ENCODE measurements around the gene MAP3K1.

MAP3K1 gene

DNA sequence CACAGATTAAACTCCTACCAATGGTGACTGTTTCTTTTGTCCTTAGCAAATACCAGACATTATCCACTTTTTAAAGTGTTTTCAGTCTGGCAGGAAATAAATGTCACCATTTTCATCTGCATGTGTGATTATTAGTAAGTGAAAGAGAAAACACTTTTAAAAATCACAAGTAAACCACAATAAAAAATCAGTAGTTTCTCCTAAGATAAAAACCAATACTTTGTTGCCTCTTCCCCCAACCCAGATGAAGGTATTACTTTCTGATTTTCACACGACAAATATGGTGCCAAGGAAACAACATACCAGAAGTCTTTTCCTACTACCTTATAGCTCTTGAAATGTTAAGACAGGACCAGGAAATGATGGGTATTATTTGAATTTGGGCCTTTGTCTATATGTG lies 11.5 kb upstream of the MAP3K1 start:
- no peak overlapping the region for H3K4me3 ChIP-seq (ENCODE audit: control insufficient read depth, low read depth, low read length)
- no peak for DNase-seq (ENCODE audit: low read depth)
- TF ChIP-seq, protein P1, sequence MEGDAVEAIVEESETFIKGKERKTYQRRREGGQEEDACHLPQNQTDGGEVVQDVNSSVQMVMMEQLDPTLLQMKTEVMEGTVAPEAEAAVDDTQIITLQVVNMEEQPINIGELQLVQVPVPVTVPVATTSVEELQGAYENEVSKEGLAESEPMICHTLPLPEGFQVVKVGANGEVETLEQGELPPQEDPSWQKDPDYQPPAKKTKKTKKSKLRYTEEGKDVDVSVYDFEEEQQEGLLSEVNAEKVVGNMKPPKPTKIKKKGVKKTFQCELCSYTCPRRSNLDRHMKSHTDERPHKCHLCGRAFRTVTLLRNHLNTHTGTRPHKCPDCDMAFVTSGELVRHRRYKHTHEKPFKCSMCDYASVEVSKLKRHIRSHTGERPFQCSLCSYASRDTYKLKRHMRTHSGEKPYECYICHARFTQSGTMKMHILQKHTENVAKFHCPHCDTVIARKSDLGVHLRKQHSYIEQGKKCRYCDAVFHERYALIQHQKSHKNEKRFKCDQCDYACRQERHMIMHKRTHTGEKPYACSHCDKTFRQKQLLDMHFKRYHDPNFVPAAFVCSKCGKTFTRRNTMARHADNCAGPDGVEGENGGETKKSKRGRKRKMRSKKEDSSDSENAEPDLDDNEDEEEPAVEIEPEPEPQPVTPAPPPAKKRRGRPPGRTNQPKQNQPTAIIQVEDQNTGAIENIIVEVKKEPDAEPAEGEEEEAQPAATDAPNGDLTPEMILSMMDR (conservative IDR thresholded peaks at IDR 0.05; ENCODE audit: control insufficient read depth, insufficient read depth, low read depth, low read length), result no peak

DNA sequence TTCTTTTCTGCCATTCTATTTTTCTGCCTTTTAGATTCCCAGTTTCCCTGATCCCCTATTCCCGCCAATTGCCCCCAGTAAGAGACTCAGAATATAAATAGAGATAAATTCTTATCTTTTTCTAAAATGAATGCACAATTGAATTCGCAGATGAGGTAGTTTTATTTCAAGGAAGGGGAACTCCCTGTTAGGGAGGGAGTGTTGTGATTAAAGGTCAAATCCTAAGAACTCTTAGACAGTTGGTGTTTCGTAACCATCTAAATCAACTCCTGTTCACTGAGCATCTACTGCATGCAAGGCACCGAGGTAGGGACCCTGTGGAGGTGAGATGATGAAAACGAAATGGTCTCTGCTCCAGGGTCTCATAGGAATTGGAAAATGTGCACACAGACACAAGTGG lies 7.7 kb upstream of the MAP3K1 start:
- H3K4me3 ChIP-seq (ENCODE audit: control insufficient read depth, low read depth, low read length), result no peak overlapping the region
- DNase-seq (ENCODE audit: low read depth), result no peak
- TF ChIP-seq, protein P1 (conservative IDR thresholded peaks at IDR 0.05; ENCODE audit: control insufficient read depth, insufficient read depth, low read depth, low read length), result no peak

DNA sequence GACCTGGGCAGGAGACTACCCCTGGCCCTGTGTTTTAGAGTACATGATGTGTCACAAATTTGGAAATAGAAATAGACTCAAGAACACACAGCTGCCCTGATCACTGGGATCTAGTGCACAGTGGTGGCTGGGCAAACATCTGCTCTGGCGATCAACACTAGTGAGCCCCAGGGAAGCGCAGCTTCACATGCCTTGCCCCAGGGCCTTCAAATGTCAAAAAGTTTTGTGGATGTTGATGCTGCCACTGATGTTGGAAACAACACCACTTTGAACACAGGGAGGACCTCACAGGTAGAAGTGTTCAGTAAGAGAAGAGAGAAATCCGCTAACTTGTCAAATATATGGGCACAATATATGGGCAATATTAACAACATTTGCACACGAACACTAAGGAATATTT lies 7.1 kb upstream of the MAP3K1 start:
- DNase-seq (ENCODE audit: low read depth), result no peak
- no peak overlapping the region for H3K4me3 ChIP-seq (ENCODE audit: control insufficient read depth, low read depth, low read length)
- TF ChIP-seq, protein P1 (conservative IDR thresholded peaks at IDR 0.05; ENCODE audit: control insufficient read depth, insufficient read depth, low read depth, low read length), result no peak

DNA sequence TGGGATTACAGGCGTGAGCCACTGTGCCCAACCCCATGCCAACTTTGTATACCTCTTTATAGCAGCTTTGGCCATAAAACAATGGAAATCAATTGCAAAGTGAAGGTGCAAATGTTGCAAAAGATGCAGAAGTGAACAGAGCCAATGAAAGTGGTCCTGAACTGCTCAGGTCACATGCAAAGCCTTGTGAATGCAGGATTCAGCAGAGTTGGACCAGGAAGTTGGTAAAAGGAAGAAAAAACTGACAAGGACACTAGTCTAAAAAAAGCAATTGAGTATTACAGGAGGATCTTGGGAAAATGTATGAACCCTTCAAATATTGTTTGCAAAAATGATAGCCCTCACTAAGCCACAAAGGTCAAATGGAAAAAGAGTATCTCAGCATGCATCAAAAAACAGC lies 4.5 kb upstream of the MAP3K1 start:
- no peak for DNase-seq (ENCODE audit: low read depth)
- TF ChIP-seq, protein P1 (conservative IDR thresholded peaks at IDR 0.05; ENCODE audit: control insufficient read depth, insufficient read depth, low read depth, low read length), result no peak
- no peak overlapping the region for H3K4me3 ChIP-seq (ENCODE audit: control insufficient read depth, low read depth, low read length)

DNA sequence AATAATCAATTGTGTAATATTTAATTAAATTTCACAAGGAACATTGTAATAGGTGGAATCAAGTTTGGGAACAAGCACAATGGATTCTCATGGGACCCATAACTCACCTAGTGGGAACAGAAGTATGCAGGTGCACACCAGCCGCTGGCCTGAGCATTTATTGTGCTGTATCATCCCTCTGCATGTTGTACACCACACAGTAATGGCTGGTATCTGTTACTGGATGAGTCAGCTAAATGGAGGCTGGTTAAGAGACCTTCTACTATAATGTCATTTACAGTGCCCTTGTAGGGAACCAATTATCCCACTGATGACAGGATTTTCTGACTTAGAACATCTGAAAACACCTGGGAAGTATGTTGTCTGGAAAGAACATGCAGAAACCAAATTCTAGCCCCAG lies 3.2 kb upstream of the MAP3K1 start:
- no peak for DNase-seq (ENCODE audit: low read depth)
- H3K4me3 ChIP-seq (ENCODE audit: control insufficient read depth, low read depth, low read length), result no peak overlapping the region
- TF ChIP-seq, protein P1 (conservative IDR thresholded peaks at IDR 0.05; ENCODE audit: control insufficient read depth, insufficient read depth, low read depth, low read length), result no peak

DNA sequence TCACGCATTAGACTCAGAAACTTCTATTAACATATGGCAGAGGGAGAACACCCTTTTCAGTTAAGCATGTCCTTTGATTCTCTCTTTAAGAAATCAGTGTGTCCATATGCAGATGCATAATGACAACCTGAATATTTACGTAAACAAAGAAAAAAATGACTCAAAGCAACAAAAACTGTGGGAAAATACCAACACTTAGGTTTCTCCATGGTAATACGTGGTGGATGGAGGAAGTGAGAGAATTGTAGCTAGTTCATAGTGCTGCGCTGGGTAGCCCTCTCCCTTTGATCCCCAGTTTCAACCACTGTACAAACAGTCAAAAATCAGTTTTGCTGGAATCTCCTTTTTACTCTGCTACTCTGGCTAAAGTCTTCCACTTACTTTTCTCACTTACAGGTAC lies 2.0 kb upstream of the MAP3K1 start:
- no peak overlapping the region for H3K4me3 ChIP-seq (ENCODE audit: control insufficient read depth, low read depth, low read length)
- DNase-seq (ENCODE audit: low read depth), result no peak
- TF ChIP-seq, protein P1 (conservative IDR thresholded peaks at IDR 0.05; ENCODE audit: control insufficient read depth, insufficient read depth, low read depth, low read length), result no peak

DNA sequence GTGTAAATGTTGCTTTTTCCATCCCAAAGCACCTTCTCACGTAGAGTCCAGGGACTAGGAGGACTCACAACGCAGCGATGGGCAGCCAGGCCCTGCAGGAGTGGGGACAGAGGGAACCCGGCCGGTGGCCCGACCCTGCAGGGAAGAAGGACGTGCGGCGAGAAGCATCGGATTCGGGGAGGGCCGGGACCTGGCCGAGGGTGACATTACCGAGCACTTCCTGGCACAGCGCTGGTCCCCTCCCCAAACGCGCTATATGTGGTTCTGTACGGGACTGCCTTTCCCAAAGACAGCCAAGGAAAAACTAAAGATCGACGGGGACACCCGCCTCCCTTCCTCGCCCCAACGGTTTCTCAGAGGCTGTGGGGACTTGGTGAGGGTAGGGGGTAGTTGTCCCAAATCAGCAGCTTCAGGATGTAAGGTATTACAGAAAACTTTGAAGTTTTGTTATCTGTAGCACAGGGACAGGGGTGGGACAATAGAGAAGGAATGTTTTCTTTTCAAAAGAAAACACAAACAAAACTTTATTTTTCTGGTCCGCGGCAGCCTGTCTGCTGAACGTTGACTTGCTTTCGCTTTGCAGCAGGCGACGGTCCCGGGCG lies 887 bp upstream of the MAP3K1 start:
- DNase-seq (ENCODE audit: low read depth), result no peak
- peak overlapping the region; percentile 77 for H3K4me3 ChIP-seq (ENCODE audit: control insufficient read depth, low read depth, low read length)

More for the DNA sequence above, 887 bp upstream of the MAP3K1 start:
- TF ChIP-seq, protein P1 (conservative IDR thresholded peaks at IDR 0.05; ENCODE audit: control insufficient read depth, insufficient read depth, low read depth, low read length), result no peak

Measured in fibroblast of mammary gland (primary cell).